ENCODE measurements around the gene CCNY.

GRCh38 chr10:35569111-35569707 is 232.9 kb downstream of the CCNY start:
- TF ChIP-seq CTCF (IDR thresholded peaks at IDR 0.05) = no peak
- TF ChIP-seq POLR2A (IDR thresholded peaks at IDR 0.05) = no peak
